Stimulated activated CD8-positive, alpha-beta memory T cell treated with anti-CD3 and anti-CD28 coated beads, Interleukin-7, amount 100 ng/mL, for 24 hours (primary cell): ENCODE results near the gene TRAPPC3.
A peak's percentile ranks its signal among the peaks of the same experiment; 100 is the strongest.

Experiments
- DNase-seq: peaks from one replicate; pipeline ENCODE4 v3.0.0-alpha.2; 2020; ENCODE audit warnings: low read depth

TRAPPC3 gene

GRCh38 chr1:36125129-36125991 lies 23.9 kb downstream of the TRAPPC3 start, which contains the start of gene COL8A2:
TSS of gene COL8A2 (minus strand) at chr1:36125222. CDS start at chr1:36100242, 24,980 bp downstream.
- no peak for DNase-seq

GRCh38 chr1:36124404-36125128 lies 24.7 kb downstream of the TRAPPC3 start:
- DNase-seq: no peak

- DNase-seq: no peak
Observed at GRCh38 chr1:36123356-36123755, 25.9 kb downstream of the TRAPPC3 start.

GRCh38 chr1:36122062-36123030 lies 26.9 kb downstream of the TRAPPC3 start:
- no peak for DNase-seq

GRCh38 chr1:36119456-36119855 lies 29.8 kb downstream of the TRAPPC3 start:
- no peak for DNase-seq

- DNase-seq: no peak
Observed at GRCh38 chr1:36118447-36119204, 30.7 kb downstream of the TRAPPC3 start.

- no peak for DNase-seq
Observed at GRCh38 chr1:36116901-36117300, 32.4 kb downstream of the TRAPPC3 start.

- no peak for DNase-seq
Observed at GRCh38 chr1:36115931-36116330, 33.4 kb downstream of the TRAPPC3 start.

- no peak for DNase-seq
Observed at GRCh38 chr1:36115200-36115669, 34.1 kb downstream of the TRAPPC3 start.

- DNase-seq: no peak
Observed at GRCh38 chr1:36114371-36114770, 34.9 kb downstream of the TRAPPC3 start.

GRCh38 chr1:36112823-36113222 lies 36.5 kb downstream of the TRAPPC3 start:
- no peak for DNase-seq

GRCh38 chr1:36111151-36111550 lies 38.1 kb downstream of the TRAPPC3 start:
- DNase-seq: no peak

GRCh38 chr1:36109041-36109679 lies 40.1 kb downstream of the TRAPPC3 start:
- DNase-seq: no peak

GRCh38 chr1:36108314-36108713 lies 41.0 kb downstream of the TRAPPC3 start:
- DNase-seq: no peak

GRCh38 chr1:36107394-36107793 lies 41.9 kb downstream of the TRAPPC3 start:
- DNase-seq: no peak

- no peak for DNase-seq
Observed at GRCh38 chr1:36106269-36106668, 43.0 kb downstream of the TRAPPC3 start.

GRCh38 chr1:36101546-36101945 lies 47.7 kb downstream of the TRAPPC3 start:
- DNase-seq: no peak

GRCh38 chr1:36100376-36100775 lies 48.9 kb downstream of the TRAPPC3 start:
- no peak for DNase-seq

GRCh38 chr1:36099681-36100341 lies 49.5 kb downstream of the TRAPPC3 start:
- DNase-seq: peak; percentile 54
